Testis (tissue), 2 donors: ENCODE data around the gene CKM.

Experiments
- POLR2A ChIP-seq: fragments of 450-650 bp; IDR thresholded peaks from one replicate; pipeline ENCODE4 v1.6.1; 2017; ENCODE audit warnings: antibody characterized with exemption, mild to moderate bottlenecking, moderate library complexity
- TF ChIP-seq, protein P1 (sequence below), 3 experiments: fragments of 450-650 bp in 2 of 3; fragments of 200-600 bp in 1 of 3; sonication (generic) in 1 of 3; IDR thresholded peaks; one replicate each; pipeline ENCODE4 v1.5.1; 2016 to 2019; ENCODE audit warnings: antibody characterized with exemption in 3 of 3, mild to moderate bottlenecking in 2 of 3, moderate library complexity in 1 of 3

- TF ChIP-seq, protein P1, sequence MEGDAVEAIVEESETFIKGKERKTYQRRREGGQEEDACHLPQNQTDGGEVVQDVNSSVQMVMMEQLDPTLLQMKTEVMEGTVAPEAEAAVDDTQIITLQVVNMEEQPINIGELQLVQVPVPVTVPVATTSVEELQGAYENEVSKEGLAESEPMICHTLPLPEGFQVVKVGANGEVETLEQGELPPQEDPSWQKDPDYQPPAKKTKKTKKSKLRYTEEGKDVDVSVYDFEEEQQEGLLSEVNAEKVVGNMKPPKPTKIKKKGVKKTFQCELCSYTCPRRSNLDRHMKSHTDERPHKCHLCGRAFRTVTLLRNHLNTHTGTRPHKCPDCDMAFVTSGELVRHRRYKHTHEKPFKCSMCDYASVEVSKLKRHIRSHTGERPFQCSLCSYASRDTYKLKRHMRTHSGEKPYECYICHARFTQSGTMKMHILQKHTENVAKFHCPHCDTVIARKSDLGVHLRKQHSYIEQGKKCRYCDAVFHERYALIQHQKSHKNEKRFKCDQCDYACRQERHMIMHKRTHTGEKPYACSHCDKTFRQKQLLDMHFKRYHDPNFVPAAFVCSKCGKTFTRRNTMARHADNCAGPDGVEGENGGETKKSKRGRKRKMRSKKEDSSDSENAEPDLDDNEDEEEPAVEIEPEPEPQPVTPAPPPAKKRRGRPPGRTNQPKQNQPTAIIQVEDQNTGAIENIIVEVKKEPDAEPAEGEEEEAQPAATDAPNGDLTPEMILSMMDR (IDR thresholded peaks at IDR 0.05), result no peak
- no peak for TF ChIP-seq POLR2A
These were observed 22.2 kb upstream of the CKM start for GRCh38 chr19:45344621-45345505.
